Common myeloid progenitor, CD34-positive (primary cell): ENCODE results near the gene ZDHHC11B.
"Not testable (repeated sequence)": the region's sequence is repeated elsewhere in the genome, so short reads cannot be mapped to it uniquely, and the experiment has no call there.

Experiments
- CTCF ChIA-PET: fragments of 350-600 bp; sonication (Branson Sonifier 250); formaldehyde crosslinking; loops from one replicate; lab custom pipeline; 2021; ENCODE audit warnings: antibody characterized with exemption; lab: Charles Lee
- POLR2A ChIA-PET: fragments of 350-600 bp; sonication (Branson Sonifier 250); formaldehyde crosslinking; loops from one replicate; lab custom pipeline; 2021; ENCODE audit warnings: antibody characterized with exemption; lab: Charles Lee
- DNase-seq, 3 donors: peaks; one replicate each; pipeline versions ENCODE4 v3.0.0 to v3.0.0-alpha.2; 2013
- H3K27ac ChIP-seq, 2 experiments: 1 replicate in 1 of 2; 2 replicates in 1 of 2; pipeline ENCODE4 v1.7.0; 2013; ENCODE audit warnings: inconsistent platforms in 2 of 2, low read length in 2 of 2, mild to moderate bottlenecking in 2 of 2, low read depth in 1 of 2, moderate library complexity in 1 of 2; ENCODE audit not compliant: severe bottlenecking in 2 of 2, insufficient read depth in 1 of 2, poor library complexity in 1 of 2
- H3K27me3 ChIP-seq, 5 experiments: replicated peaks in 2 of 5; 1 replicate in 3 of 5; 2 replicates in 2 of 5; pipeline versions ENCODE4 v1.6.1 to v1.7.0; 2013; ENCODE audit warnings: low read length in 4 of 5, mild to moderate bottlenecking in 2 of 5, moderate library complexity in 2 of 5, inconsistent platforms in 1 of 5; ENCODE audit not compliant: insufficient read depth in 5 of 5, control insufficient read depth in 4 of 5
- H3K36me3 ChIP-seq, 4 experiments: 1 replicate in 2 of 4; 2 replicates in 2 of 4; pipeline versions ENCODE4 v1.6.1 to v1.7.0; 2013; ENCODE audit warnings: low read length in 3 of 4, control low read depth in 1 of 4, mild to moderate bottlenecking in 1 of 4; ENCODE audit not compliant: control insufficient read depth in 4 of 4, insufficient read depth in 4 of 4
- H3K4me1 ChIP-seq, 4 experiments: 1 replicate in 3 of 4; 2 replicates in 1 of 4; pipeline versions ENCODE4 v1.6.1 to v1.7.1; 2013; ENCODE audit warnings: low read length in 3 of 4, mild to moderate bottlenecking in 3 of 4, control low read depth in 1 of 4, inconsistent platforms in 1 of 4, moderate library complexity in 1 of 4; ENCODE audit not compliant: control insufficient read depth in 4 of 4, insufficient read depth in 4 of 4; ENCODE audit errors: control extremely low read depth in 1 of 4
- H3K4me3 ChIP-seq, 7 experiments: 1 replicate in 4 of 7; 2 replicates in 3 of 7; pipeline versions ENCODE4 v1.5.1 to v1.7.0; 2013; ENCODE audit warnings: mild to moderate bottlenecking in 7 of 7, low read length in 6 of 7, moderate library complexity in 6 of 7, inconsistent platforms in 2 of 7, low read depth in 2 of 7, control low read depth in 1 of 7; ENCODE audit not compliant: insufficient read depth in 4 of 7, control insufficient read depth in 1 of 7; ENCODE audit errors: extremely low read depth in 1 of 7
- H3K9me3 ChIP-seq, 5 experiments: 1 replicate in 4 of 5; 2 replicates in 1 of 5; pipeline versions ENCODE4 v1.6.1 to v1.7.1; 2013; ENCODE audit warnings: low read length in 4 of 5, mild to moderate bottlenecking in 2 of 5, inconsistent platforms in 1 of 5, low read depth in 1 of 5, moderate library complexity in 1 of 5; ENCODE audit not compliant: control insufficient read depth in 4 of 5, insufficient read depth in 2 of 5; ENCODE audit errors: control extremely low read depth in 1 of 5
- WGBS: methylation state at CpG from one replicate; pipeline ENCODE4 v1.1.5; 2013; ENCODE audit not compliant: insufficient coverage; 5-methylcytosine and 5-hydroxymethylcytosine counted together

Gene ZDHHC11B

DNA sequence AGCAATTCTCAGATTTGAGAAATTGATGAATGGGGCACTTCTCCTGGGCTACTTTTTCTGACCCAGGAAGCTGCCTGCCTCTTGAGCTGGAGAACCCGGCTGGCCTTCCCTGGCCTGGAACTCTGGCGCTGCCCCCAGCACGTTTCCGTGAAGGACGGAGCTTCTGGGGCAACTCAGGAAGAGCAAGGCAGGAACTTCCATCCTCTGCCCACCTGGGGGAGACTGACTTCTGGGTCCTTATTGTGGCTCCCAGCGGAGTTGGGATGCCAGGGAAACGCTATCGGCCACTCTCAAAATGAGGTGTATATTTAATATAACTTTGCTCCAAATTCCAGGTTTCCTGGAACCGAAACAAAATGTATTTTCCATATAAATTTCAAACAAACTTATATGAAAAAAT lies 57.4 kb downstream of the ZDHHC11B start:
- H3K36me3 ChIP-seq, H3K4me3 ChIP-seq, CTCF ChIA-PET, DNase-seq, POLR2A ChIA-PET, H3K4me1 ChIP-seq, H3K27ac ChIP-seq, H3K9me3 ChIP-seq: not testable (repeated sequence)
- H3K27me3 ChIP-seq: peaks cover 0 to 15% (median 0%) of the 10 kb centered on the region in 5 experiments
- WGBS: no CpG with 5 or more reads among the region's 9 CpGs

DNA sequence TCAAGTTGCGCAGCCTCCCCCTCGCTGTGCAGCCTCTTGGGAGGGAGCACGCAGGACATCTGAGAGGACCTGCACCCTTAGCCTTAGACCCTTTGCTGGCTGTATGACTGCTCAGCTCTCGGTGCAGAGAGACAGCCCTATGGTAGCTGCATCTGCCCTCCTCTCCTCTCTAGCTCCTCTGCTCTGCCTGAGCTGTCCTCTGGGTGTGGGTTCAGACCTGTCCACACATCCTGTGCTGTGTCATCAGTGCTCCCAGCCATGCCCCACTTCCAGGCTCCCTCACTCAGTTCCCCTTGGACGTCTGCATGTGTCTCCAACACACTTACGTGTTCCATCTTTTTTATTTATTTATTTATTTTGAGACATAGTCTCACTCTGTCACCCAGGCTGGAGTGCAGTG lies 60.7 kb downstream of the ZDHHC11B start:
- H3K4me1 ChIP-seq, POLR2A ChIA-PET: not testable (repeated sequence)
- no CpG with 5 or more reads among the region's 6 CpGs for WGBS

DNA sequence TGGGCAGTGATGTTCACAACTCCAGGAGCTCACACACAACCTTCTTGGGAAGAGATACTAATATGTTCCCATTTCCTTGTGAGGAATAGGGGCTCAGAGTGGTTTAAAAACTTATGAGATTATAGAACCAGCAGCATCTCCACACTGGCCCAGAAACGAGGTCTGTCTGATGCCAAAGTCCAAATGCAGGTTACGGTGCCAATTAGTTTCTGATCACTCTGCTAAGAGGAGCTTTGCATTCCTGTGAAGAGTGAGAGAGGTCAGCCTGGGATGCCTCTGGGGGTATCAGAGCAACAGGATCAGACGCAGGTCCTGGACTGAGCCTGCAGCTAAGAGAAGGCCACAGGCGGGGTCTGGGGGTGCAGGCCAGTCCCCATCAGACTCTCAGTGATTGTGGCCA lies 61.2 kb downstream of the ZDHHC11B start:
- H3K27ac ChIP-seq, H3K36me3 ChIP-seq, DNase-seq, H3K4me1 ChIP-seq, CTCF ChIA-PET, POLR2A ChIA-PET, H3K4me3 ChIP-seq: not testable (repeated sequence)
- peaks cover 0 to 20% (median 0%) of the 10 kb centered on the region in 5 experiments for H3K9me3 ChIP-seq
- H3K27me3 ChIP-seq: peaks cover 0 to 11% (median 0%) of the 10 kb centered on the region in 5 experiments
- no CpG with 5 or more reads among the region's 4 CpGs for WGBS

More for the DNA sequence above, 60.7 kb downstream of the ZDHHC11B start:
- H3K4me3 ChIP-seq, H3K27ac ChIP-seq, CTCF ChIA-PET, H3K36me3 ChIP-seq, DNase-seq: not testable (repeated sequence)
- Histone ChIP-seq H3K27me3 (peaks cover 0 to 14% (median 0%) of the 10 kb centered on the region in 5 experiments), H3K9me3 (peaks cover 0 to 16% (median 0%) of the 10 kb centered on the region in 5 experiments)

- H3K9me3 ChIP-seq: peaks cover 0 to 23% (median 0%) of the 10 kb centered on the region in 5 experiments
- WGBS: no CpG with 5 or more reads among the region's 1 CpG
- peaks cover 0 to 19% (median 0%) of the 10 kb centered on the region in 5 experiments for H3K27me3 ChIP-seq
- H3K27ac ChIP-seq, DNase-seq, POLR2A ChIA-PET, CTCF ChIA-PET, H3K36me3 ChIP-seq, H3K4me3 ChIP-seq, H3K4me1 ChIP-seq: not testable (repeated sequence)
These were observed 65.2 kb downstream of the ZDHHC11B start for GRCh38 chr5:719379-719778.

- Histone ChIP-seq H3K4me3 (no peak overlapping the region), H3K36me3 (no peaks in the 10 kb centered on the region), H3K27me3 (peaks cover 0 to 18% (median 0%) of the 10 kb centered on the region in 5 experiments), H3K9me3 (peaks cover 0 to 23% (median 0%) of the 10 kb centered on the region in 5 experiments), H3K4me1 (no peaks in the 10 kb centered on the region), H3K27ac (no peak overlapping the region)
- CTCF ChIA-PET: no interaction called here
- WGBS: 93% methylated on average over 5 of the region's 7 CpGs
- POLR2A ChIA-PET: no interaction called here
- DNase-seq: no peak
These were observed 67.4 kb downstream of the ZDHHC11B start for GRCh38 chr5:717143-717542.

DNA sequence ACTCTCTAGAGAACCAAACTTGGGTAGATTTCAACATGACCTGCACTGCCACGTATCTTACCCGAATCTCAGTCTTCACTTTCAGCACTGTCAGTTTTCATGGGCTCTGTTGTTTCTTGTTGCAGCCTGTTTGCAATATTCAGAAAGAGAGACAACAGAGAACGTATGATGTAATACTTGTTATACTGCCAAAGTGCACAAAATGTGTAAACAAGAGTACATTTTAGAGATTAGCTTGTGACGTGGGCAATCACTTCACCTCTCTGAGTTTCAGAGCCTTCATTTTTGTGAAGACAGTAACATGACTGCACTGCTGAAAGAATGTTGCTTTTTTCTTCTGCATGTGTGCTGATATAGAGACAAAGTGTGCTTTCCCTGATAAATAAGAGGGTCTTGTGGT lies 67.8 kb downstream of the ZDHHC11B start:
- H3K27ac ChIP-seq, CTCF ChIA-PET, H3K36me3 ChIP-seq, POLR2A ChIA-PET, H3K4me1 ChIP-seq, H3K4me3 ChIP-seq, DNase-seq: not testable (repeated sequence)
- Histone ChIP-seq H3K27me3 (peaks cover 0 to 15% (median 0%) of the 10 kb centered on the region in 5 experiments), H3K9me3 (peaks cover 0 to 23% (median 0%) of the 10 kb centered on the region in 5 experiments)
- WGBS: 89% methylated on average over 1 of the region's 4 CpGs

GRCh38 chr5:715636-716035 lies 68.9 kb downstream of the ZDHHC11B start:
- H3K27ac ChIP-seq, H3K36me3 ChIP-seq, H3K4me3 ChIP-seq, POLR2A ChIA-PET, CTCF ChIA-PET, H3K4me1 ChIP-seq, DNase-seq: not testable (repeated sequence)
- 83% methylated on average over 1 of the region's 4 CpGs for WGBS
- Histone ChIP-seq H3K9me3 (peaks cover 0 to 22% (median 0%) of the 10 kb centered on the region in 5 experiments), H3K27me3 (peaks cover 0 to 21% (median 0%) of the 10 kb centered on the region in 5 experiments)
